MCF 10A (cell line): Measurements from ENCODE around the gene STK32B. TPM values are rescaled to one million over a fixed set of nuclear protein-coding genes. Genes with fewer than 3 reads are reported as not detected.

Experiments
- BruUV-seq: library from RNA; stranded (reverse); fragments of 400-500 nt; replicated peaks from 2 replicates; lab custom pipeline; 2021; lab: Mats Ljungman, UMichigan
- CTCF ChIA-PET: fragments of 300-600 bp; sonication (Branson Sonifier 250); formaldehyde crosslinking; extraction: SDS; loops from one replicate; lab custom pipeline; 2021; ENCODE audit warnings: antibody characterized with exemption, inconsistent platforms; lab: Yijun Ruan, JAX
- POLR2A ChIA-PET: fragments of 300-600, 350-650 bp; sonication (Branson Sonifier 250); formaldehyde crosslinking; extraction: SDS; loops from one replicate; lab custom pipeline; 2020; ENCODE audit warnings: antibody characterized with exemption, inconsistent platforms; lab: Yijun Ruan, JAX
- DNase-seq: peaks from one replicate; pipeline ENCODE4 v3.0.0-alpha.2; 2018; ENCODE audit not compliant: unreplicated experiment
- H3K27ac Mint-ChIP-seq: one replicate; pipeline ENCODE4 v1.8.0; 2022; ENCODE audit warnings: mild to moderate bottlenecking, low read depth, mixed read lengths; ENCODE audit not compliant: unreplicated experiment
- H3K27me3 Mint-ChIP-seq: one replicate; pipeline ENCODE4 v1.8.0; 2022; ENCODE audit warnings: mixed read lengths; ENCODE audit not compliant: insufficient read depth, unreplicated experiment
- H3K36me3 Mint-ChIP-seq: one replicate; pipeline ENCODE4 v1.8.0; 2022; ENCODE audit warnings: mild to moderate bottlenecking, moderate library complexity, mixed read lengths; ENCODE audit not compliant: insufficient read depth, unreplicated experiment
- H3K4me1 Mint-ChIP-seq: one replicate; pipeline ENCODE4 v1.8.0; 2022; ENCODE audit warnings: mixed read lengths; ENCODE audit not compliant: insufficient read depth, unreplicated experiment
- H3K4me3 Mint-ChIP-seq: one replicate; pipeline ENCODE4 v1.8.0; 2022; ENCODE audit warnings: mild to moderate bottlenecking, moderate library complexity, mixed read lengths; ENCODE audit not compliant: unreplicated experiment
- H3K9me3 Mint-ChIP-seq: one replicate; pipeline ENCODE4 v1.8.0; 2022; ENCODE audit warnings: mixed read lengths; ENCODE audit not compliant: unreplicated experiment
- CTCF ChIP-seq: fragments of 200-600 bp; IDR thresholded peaks from one replicate; pipeline ENCODE4 v1.8.0; 2022; ENCODE audit warnings: antibody characterized with exemption, mild to moderate bottlenecking; ENCODE audit not compliant: unreplicated experiment
- intact Hi-C: fragments of 100-400 bp; cut with micrococcal nuclease; formaldehyde crosslinking; loops from 2 replicates; pipeline ENCODE4 v1.14.1; 2022
- total RNA-seq: library from RNA; stranded (reverse); gene quantifications from 2 replicates; pipeline ENCODE4 v1.2.3, GENCODE V29; 2022

The STK32B gene
- total RNA-seq, 1 experiment from 2014 or later = not detected

GRCh38 chr4:5460106-5460801, 409.0 kb downstream of the STK32B start:
- intact Hi-C loops = no loop called here
- no peaks in the 10 kb centered on the region for H3K4me1 Mint-ChIP-seq
- H3K27me3 Mint-ChIP-seq = no peaks in the 10 kb centered on the region
- no peaks in the 10 kb centered on the region for H3K36me3 Mint-ChIP-seq
- ChIA-PET CTCF (interaction anchor here (0.5 to 2.8 kb wide), 18 partner anchors 11 to 924 kb away, joined by 3 to 9 read pairs (median 4); no protein-coding TSS in a partner anchor), POLR2A (interaction anchor here (0.6 kb wide), 2 partner anchors 95 to 884 kb away, joined by 3 read pairs; no protein-coding TSS in a partner anchor)
- TF ChIP-seq CTCF = peak; percentile 12
- BruUV-seq = no TSS peak
- peak; percentile 24 for DNase-seq
- no peak overlapping the region for H3K4me3 Mint-ChIP-seq
- H3K9me3 Mint-ChIP-seq = no peaks in the 10 kb centered on the region
- H3K27ac Mint-ChIP-seq = no peak overlapping the region

GRCh38 chr4:5461477-5461876, 410.2 kb downstream of the STK32B start:
- BruUV-seq = no TSS peak
- no peak for TF ChIP-seq CTCF
- intact Hi-C loops = no loop called here
- Mint-ChIP-seq H3K4me3 (no peak overlapping the region), H3K36me3 (no peaks in the 10 kb centered on the region), H3K4me1 (no peaks in the 10 kb centered on the region), H3K27me3 (no peaks in the 10 kb centered on the region), H3K9me3 (no peaks in the 10 kb centered on the region), H3K27ac (no peak overlapping the region)
- CTCF ChIA-PET = interaction anchor here (0.7 to 2.8 kb wide), 3 partner anchors 40 to 413 kb away, joined by 3 to 9 read pairs (median 6); no protein-coding TSS in a partner anchor
- POLR2A ChIA-PET = no interaction called here
- DNase-seq = no peak

GRCh38 chr4:5462254-5462835, 411.1 kb downstream of the STK32B start:
- DNase-seq = no peak
- Mint-ChIP-seq H3K4me1 (no peaks in the 10 kb centered on the region), H3K27ac (no peak overlapping the region), H3K27me3 (no peaks in the 10 kb centered on the region), H3K36me3 (no peaks in the 10 kb centered on the region), H3K9me3 (no peaks in the 10 kb centered on the region), H3K4me3 (no peak overlapping the region)
- POLR2A ChIA-PET = no interaction called here
- intact Hi-C loops = no loop called here
- CTCF ChIA-PET = interaction anchor here (0.6 to 2.8 kb wide), 3 partner anchors 351 to 606 kb away, joined by 3 to 9 read pairs (median 7); no protein-coding TSS in a partner anchor
- no peak for TF ChIP-seq CTCF
- BruUV-seq = no TSS peak

GRCh38 chr4:5462896-5463295, 411.6 kb downstream of the STK32B start:
- BruUV-seq = no TSS peak
- H3K27ac Mint-ChIP-seq = no peak overlapping the region
- CTCF ChIA-PET = interaction anchor here (2.8 kb wide), 1 partner anchor 350 kb away, joined by 9 read pairs; no protein-coding TSS in a partner anchor

More at GRCh38 chr4:5462896-5463295, 411.6 kb downstream of the STK32B start:
- Mint-ChIP-seq H3K27me3 (no peaks in the 10 kb centered on the region), H3K9me3 (no peaks in the 10 kb centered on the region), H3K4me3 (no peak overlapping the region), H3K4me1 (no peaks in the 10 kb centered on the region), H3K36me3 (no peaks in the 10 kb centered on the region)
- DNase-seq = no peak
- TF ChIP-seq CTCF = no peak
- POLR2A ChIA-PET = interaction anchor here (0.6 kb wide), 1 partner anchor 69 kb away, joined by 5 read pairs; no protein-coding TSS in a partner anchor
- intact Hi-C loops = no loop called here
